HEK293T (cell line): ENCODE measurements around the gene SSH2.

Experiments
- ARNT ChIP-seq: fragments of 450-650 bp; IDR thresholded peaks from 2 replicates; pipeline ENCODE4 v1.6.1; 2017; ENCODE audit warnings: mild to moderate bottlenecking
- BHLHE40 ChIP-seq: fragments of 450-650 bp; IDR thresholded peaks from 2 replicates; pipeline ENCODE4 v1.6.1; 2016; ENCODE audit warnings: mild to moderate bottlenecking, moderate library complexity, borderline replicate concordance
- ELF4 ChIP-seq: fragments of 450-650 bp; IDR thresholded peaks from 2 replicates; pipeline ENCODE4 v1.6.1; 2017; ENCODE audit warnings: antibody characterized with exemption
- FOXA1 ChIP-seq: fragments of 450-650 bp; IDR thresholded peaks from 2 replicates; pipeline ENCODE4 v1.6.1; 2016; ENCODE audit warnings: mild to moderate bottlenecking
- FOXK2 ChIP-seq: fragments of 450-650 bp; IDR thresholded peaks from 2 replicates; pipeline ENCODE4 v1.6.1; 2016; ENCODE audit warnings: mild to moderate bottlenecking
- FOXM1 ChIP-seq: fragments of 450-650 bp; IDR thresholded peaks from 2 replicates; pipeline ENCODE4 v1.6.1; 2017; ENCODE audit warnings: mild to moderate bottlenecking, borderline replicate concordance
- HDGF ChIP-seq: fragments of 450-650 bp; IDR thresholded peaks from 2 replicates; pipeline ENCODE4 v1.6.1; 2017; ENCODE audit warnings: antibody characterized with exemption, borderline replicate concordance
- L3MBTL2 ChIP-seq: fragments of 450-650 bp; conservative IDR thresholded peaks from 2 replicates; pipeline ENCODE4 v1.6.1; 2016; ENCODE audit warnings: mild to moderate bottlenecking
- LEF1 ChIP-seq: fragments of 450-650 bp; IDR thresholded peaks from 2 replicates; pipeline ENCODE4 v1.6.1; 2017; ENCODE audit warnings: mild to moderate bottlenecking, borderline replicate concordance
- NFRKB ChIP-seq: fragments of 450-650 bp; IDR thresholded peaks from 2 replicates; pipeline ENCODE4 v1.6.1; 2016; ENCODE audit warnings: mild to moderate bottlenecking, moderate library complexity
- SP1 ChIP-seq: fragments of 450-650 bp; IDR thresholded peaks from 2 replicates; pipeline ENCODE4 v1.6.1; 2017
- SUZ12 ChIP-seq: fragments of 450-650 bp; IDR thresholded peaks from 2 replicates; pipeline ENCODE4 v1.6.1; 2016; ENCODE audit warnings: mild to moderate bottlenecking
- TARDBP ChIP-seq: fragments of 450-650 bp; IDR thresholded peaks from 2 replicates; pipeline ENCODE4 v1.6.1; 2016
- ZNF384 ChIP-seq: fragments of 450-650 bp; IDR thresholded peaks from 2 replicates; pipeline ENCODE4 v1.6.1; 2016

DNA sequence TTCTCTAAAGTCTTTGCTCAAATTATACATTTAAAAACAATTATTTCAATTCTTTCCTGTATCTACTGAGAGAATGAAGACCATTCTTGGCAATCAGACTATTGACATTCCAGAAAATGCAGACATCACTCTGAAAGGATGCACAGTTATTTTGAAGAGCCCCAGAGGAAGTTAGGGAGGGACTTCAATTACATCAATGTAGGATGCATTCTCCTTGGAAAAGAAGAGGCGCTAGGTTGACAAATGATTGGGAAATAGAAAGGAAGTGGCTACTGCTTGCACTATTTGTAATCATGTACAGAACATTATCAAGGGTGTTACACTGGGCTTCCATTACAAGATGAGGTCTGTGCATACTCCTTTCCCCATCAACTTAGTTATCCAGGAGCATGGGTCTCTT, 74.3 kb downstream of the SSH2 start:
- no peak for TF ChIP-seq ZNF384
- TF ChIP-seq L3MBTL2 = no peak
- no peak for TF ChIP-seq SUZ12
- TF ChIP-seq FOXK2 = no peak
- no peak for TF ChIP-seq NFRKB
- no peak for TF ChIP-seq TARDBP
- no peak for TF ChIP-seq FOXA1
- no peak for TF ChIP-seq SP1
- no peak for TF ChIP-seq ARNT
- no peak for TF ChIP-seq LEF1
- no peak for TF ChIP-seq FOXM1
- TF ChIP-seq ELF4 = no peak
- no peak for TF ChIP-seq BHLHE40
- TF ChIP-seq HDGF = no peak
